VCaP (cell line): Measurements from ENCODE around the gene SYPL2.

Experiments
- H3K27ac ChIP-seq: fragments of 450-650 bp; 2 replicates; pipeline ENCODE4 v1.5.1; 2017
- CTCF ChIP-seq: fragments of 450-650 bp; conservative IDR thresholded peaks from 2 replicates; pipeline ENCODE4 v1.5.1; 2017; ENCODE audit warnings: mild to moderate bottlenecking, moderate library complexity

Gene SYPL2

DNA sequence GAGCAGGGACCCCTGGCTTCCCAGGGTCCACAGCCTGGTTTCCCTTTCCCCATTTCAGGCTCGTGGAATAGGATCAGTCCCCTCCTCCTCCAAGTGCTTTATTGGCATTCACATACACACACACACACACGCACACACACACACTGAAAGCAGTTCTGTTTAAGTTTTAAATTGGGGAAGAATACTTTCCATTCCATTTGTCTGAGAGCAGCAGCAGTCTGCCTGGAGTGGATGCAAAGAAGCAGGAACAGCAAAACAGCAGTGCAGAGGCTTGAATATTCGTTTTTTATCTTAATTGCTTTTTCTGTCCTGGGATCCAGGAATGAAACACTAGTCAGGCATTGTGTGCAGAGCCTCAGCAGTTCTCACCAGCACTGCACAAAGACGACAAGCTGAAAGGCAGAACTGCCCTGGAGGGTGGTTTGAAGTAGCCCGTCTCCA is 34.6 kb downstream of the SYPL2 start:
- no peak for TF ChIP-seq CTCF
- H3K27ac ChIP-seq = no peak overlapping the region

DNA sequence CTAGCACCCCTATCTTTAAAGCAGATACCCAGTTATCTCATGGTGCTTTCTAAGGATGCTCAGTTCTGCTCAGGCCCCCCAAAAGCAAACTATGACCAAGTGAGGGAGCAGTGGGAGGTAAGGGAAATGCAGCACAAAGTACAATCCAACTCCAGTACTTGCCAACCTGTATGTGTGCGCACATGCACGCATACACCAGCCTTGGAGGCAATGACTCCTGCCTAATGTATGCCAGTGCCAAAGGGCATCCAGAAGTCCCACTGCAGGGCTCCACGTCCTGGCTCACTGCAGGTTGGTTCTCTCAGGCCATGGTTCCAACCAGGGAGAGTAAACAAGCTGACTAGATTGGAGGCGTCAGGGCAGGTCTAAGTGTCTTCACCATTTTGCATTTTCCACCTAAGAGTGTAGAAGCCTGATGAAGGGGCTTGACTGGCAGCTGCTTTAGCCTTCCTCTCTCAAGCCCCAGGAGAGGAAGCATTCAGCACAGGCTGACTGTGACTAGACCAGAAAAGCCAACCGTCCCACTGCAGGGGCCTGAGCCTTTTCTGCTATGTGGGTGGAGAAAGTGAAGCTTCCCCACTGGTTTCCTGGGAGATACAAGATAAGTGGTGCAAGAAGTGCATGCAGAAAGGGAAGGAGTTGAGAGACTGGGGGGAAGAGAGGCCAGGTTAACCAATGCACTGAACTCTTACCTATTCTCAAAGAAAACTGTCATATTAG is 35.5 kb downstream of the SYPL2 start:
- TF ChIP-seq CTCF = no peak
- H3K27ac ChIP-seq = no peak overlapping the region

- TF ChIP-seq CTCF = no peak
- H3K27ac ChIP-seq = no peak overlapping the region
Measured at GRCh38 chr1:109502364-109502851, 36.1 kb downstream of the SYPL2 start.

DNA sequence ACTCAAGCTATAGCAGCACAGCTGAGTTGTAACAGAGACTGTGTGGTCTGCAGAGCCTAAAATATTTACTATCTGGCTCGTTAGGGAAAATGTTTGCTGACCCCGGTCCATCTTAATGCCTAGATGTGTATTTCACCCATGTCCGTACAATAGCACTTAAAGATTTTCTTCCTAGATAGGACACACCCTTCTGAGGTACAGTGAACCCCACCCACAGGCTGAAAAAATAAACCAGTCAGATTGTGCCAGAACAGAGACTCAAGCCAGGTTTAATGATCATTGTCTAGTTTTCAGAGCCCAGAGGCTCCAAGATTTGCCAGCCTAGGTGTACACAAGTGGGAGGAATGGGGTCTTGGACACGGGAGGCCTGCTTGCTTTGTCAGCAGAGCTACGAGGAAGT is 37.6 kb downstream of the SYPL2 start:
- no peak for TF ChIP-seq CTCF
- H3K27ac ChIP-seq = no peak overlapping the region

GRCh38 chr1:109504974-109505373 is 38.6 kb downstream of the SYPL2 start:
- TF ChIP-seq CTCF = no peak
- H3K27ac ChIP-seq = no peak overlapping the region

DNA sequence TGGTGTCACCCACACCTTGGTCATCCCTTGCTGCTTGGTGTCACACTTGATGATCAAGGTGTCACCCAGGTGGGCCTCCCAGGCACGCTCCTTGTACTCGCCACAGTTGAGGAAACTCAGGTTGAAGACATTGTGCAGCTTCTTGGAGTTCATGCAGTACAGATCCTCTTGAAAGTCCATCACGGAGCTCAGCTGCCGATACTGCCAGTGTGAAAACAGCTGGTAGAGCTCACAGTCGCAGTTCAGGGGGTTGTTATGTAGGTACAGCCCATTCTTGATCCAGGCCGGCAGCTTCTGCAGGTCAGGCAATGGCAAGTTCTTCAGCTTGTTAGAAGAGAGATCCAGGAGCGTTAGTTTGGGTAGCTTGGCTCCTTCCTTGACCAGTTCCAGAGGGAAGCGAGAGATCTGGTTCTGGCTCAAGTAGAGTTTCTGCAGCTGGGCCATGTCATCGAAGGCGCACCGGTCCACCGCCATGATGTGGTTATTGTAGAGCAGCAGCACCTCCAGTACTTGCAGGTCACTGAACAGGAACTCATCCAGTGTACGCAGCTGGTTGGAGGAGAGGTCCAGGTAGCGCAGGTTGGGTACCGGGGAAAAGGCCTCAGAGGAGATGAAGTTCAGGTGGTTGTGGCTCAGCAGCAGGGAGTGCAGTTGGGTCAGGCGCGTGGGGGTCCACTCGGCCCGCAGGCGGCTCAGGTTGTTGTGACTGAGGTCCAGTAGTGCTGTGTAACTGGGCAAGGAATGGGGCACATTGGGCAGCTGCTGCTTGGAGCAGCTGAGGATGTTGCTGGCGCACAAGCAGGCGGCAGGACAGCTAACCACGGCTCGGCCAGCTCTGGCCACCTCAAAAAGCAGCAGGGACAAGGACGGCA is 41.9 kb downstream of the SYPL2 start:
- H3K27ac ChIP-seq = no peak overlapping the region

More for the DNA sequence above, 41.9 kb downstream of the SYPL2 start:
- no peak for TF ChIP-seq CTCF
